Activated naive CD8-positive, alpha-beta T cell treated with anti-CD3 and anti-CD28 coated beads for 36 hours (primary cell): ENCODE data around the gene GTF3C1. TPM values are rescaled to one million over a fixed set of nuclear protein-coding genes. Genes with fewer than 3 reads are reported as not detected.
"Not testable (repeated sequence)": the region's sequence is repeated elsewhere in the genome, so short reads cannot be mapped to it uniquely, and the experiment has no call there.

Source experiments
- DNase-seq: peaks from one replicate; pipeline ENCODE4 v3.0.0; 2021
- H3K27ac Mint-ChIP-seq: one replicate; pipeline ENCODE4 v1.8.0; 2022; ENCODE audit warnings: mild to moderate bottlenecking, moderate library complexity, mixed read lengths
- H3K27me3 Mint-ChIP-seq: one replicate; pipeline ENCODE4 v1.8.0; 2022; ENCODE audit warnings: mild to moderate bottlenecking, mixed read lengths
- H3K36me3 Mint-ChIP-seq: one replicate; pipeline ENCODE4 v1.8.0; 2021; ENCODE audit warnings: mild to moderate bottlenecking, mixed read lengths
- H3K4me1 Mint-ChIP-seq: one replicate; pipeline ENCODE4 v1.8.0; 2021; ENCODE audit warnings: mixed read lengths
- H3K4me3 Mint-ChIP-seq: one replicate; pipeline ENCODE4 v1.8.0; 2022; ENCODE audit warnings: mild to moderate bottlenecking, moderate library complexity, mixed read lengths
- H3K9me3 Mint-ChIP-seq: one replicate; pipeline ENCODE4 v1.8.0; 2022; ENCODE audit warnings: mixed read lengths
- total RNA-seq, 2 experiments: library from RNA; stranded (reverse); gene quantifications; one replicate each; pipeline ENCODE4 v1.2.3, GENCODE V29; 2021

The GTF3C1 gene
- total RNA-seq, 2 experiments from 2014 or later: 49.7 to 52.0 TPM

- no peak for DNase-seq
- Mint-ChIP-seq H3K27me3 (no peaks in the 10 kb centered on the region), H3K4me3 (no peak overlapping the region), H3K9me3 (no peaks in the 10 kb centered on the region), H3K27ac (no peak overlapping the region), H3K4me1 (peaks cover 48% of the 10 kb centered on the region), H3K36me3 (peaks cover 34% of the 10 kb centered on the region)
These were observed 88.1 kb downstream of the GTF3C1 start for GRCh38 chr16:27461483-27462171.

- H3K36me3 Mint-ChIP-seq: peaks cover 27% of the 10 kb centered on the region
- no peaks in the 10 kb centered on the region for H3K27me3 Mint-ChIP-seq
- DNase-seq: no peak
- H3K4me1 Mint-ChIP-seq: peaks cover 50% of the 10 kb centered on the region
- no peak overlapping the region for H3K27ac Mint-ChIP-seq
- no peak overlapping the region for H3K4me3 Mint-ChIP-seq
- no peaks in the 10 kb centered on the region for H3K9me3 Mint-ChIP-seq
These were observed 88.8 kb downstream of the GTF3C1 start for GRCh38 chr16:27460663-27461482.

DNA sequence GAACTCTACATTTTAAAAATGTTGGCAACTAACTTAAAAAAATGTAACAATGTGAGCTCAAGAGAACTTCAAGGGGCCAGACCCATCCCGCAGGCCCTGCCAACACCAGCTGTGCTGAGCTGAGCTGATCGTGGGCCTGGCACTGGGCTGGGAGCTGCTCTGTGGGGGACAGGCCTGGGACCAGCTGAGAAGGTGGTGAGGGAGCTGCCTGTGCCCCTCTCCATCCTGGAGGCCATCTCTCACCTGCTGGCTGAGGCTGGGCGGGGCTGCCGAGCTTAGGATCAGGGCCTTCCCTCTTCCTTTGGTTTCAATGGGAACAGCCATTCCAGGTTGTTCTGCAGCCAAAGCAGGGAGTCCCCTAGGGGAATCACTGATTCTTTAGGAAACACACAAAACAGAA, 89.5 kb downstream of the GTF3C1 start:
- Mint-ChIP-seq H3K4me3 (no peak overlapping the region), H3K4me1 (peaks cover 53% of the 10 kb centered on the region), H3K27me3 (no peaks in the 10 kb centered on the region), H3K36me3 (peaks cover 22% of the 10 kb centered on the region), H3K27ac (no peak overlapping the region), H3K9me3 (no peaks in the 10 kb centered on the region)
- DNase-seq: no peak

DNA sequence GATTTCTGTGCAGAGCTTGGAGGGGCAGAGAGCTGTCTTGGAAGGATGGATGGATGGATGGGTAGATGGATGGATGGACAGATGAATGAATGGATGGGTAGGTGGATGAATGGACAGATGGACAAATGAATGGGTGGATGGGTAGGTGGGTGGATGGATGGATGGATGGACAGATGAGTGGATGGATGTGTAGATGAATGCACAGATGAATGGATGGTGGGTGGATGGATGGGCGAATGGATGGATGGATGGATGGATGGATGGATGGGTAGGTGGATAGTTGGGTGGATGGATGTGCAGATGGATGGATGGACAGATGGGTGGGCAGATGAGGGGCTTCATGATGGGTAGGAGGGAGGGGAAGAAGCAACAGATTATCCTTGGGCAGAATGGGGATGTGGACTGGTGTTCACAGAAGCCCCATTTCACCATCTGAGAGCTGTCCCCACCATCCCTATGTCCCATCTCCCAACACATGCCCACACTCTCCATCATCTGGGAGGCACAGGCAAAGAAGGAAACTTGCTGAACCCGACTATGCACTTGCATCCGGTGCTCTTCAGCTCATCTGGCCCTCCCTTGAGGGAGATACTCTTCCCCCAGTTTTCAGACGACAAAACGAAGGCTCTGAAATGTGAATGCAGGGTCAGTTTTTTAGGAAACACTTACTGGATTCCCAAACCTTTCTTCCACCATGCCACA, 90.6 kb downstream of the GTF3C1 start:
- Mint-ChIP-seq H3K9me3 (no peaks in the 10 kb centered on the region), H3K27ac (no peak overlapping the region), H3K4me3 (no peak overlapping the region), H3K4me1 (peaks cover 58% of the 10 kb centered on the region), H3K36me3 (peaks cover 16% of the 10 kb centered on the region), H3K27me3 (no peaks in the 10 kb centered on the region)
- DNase-seq: no peak

- no peaks in the 10 kb centered on the region for H3K27me3 Mint-ChIP-seq
- no peak overlapping the region for H3K27ac Mint-ChIP-seq
- no peak overlapping the region for H3K4me3 Mint-ChIP-seq
- peaks cover 57% of the 10 kb centered on the region for H3K4me1 Mint-ChIP-seq
- no peak for DNase-seq
- H3K36me3 Mint-ChIP-seq: peaks cover 17% of the 10 kb centered on the region
- H3K9me3 Mint-ChIP-seq: peaks cover 5% of the 10 kb centered on the region
These were observed 91.5 kb downstream of the GTF3C1 start for GRCh38 chr16:27458258-27458657.

DNA sequence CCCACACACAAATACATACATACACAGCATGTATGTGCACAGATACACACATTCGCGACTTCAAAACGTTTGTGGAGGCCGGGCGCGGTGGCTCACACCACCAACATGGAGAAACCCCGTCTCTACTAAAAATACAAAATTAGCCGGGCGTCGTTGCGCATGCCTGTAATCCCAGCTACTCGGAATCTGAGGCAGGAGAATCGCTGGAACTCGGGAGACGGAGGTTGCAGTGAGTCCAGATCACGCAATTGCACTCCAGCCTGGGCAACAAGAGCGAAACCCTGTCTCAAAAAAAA, 92.2 kb downstream of the GTF3C1 start:
- H3K27me3 Mint-ChIP-seq, H3K27ac Mint-ChIP-seq: not testable (repeated sequence)

GRCh38 chr16:27455700-27456099, 94.0 kb downstream of the GTF3C1 start:
- Mint-ChIP-seq H3K27me3 (no peaks in the 10 kb centered on the region), H3K27ac (peak overlapping the region; percentile 96), H3K9me3 (peaks cover 15% of the 10 kb centered on the region), H3K36me3 (peaks cover 41% of the 10 kb centered on the region), H3K4me3 (peak overlapping the region; percentile 12), H3K4me1 (peaks cover 70% of the 10 kb centered on the region)
- no peak for DNase-seq

More for the DNA sequence above, 92.2 kb downstream of the GTF3C1 start:
- peaks cover 23% of the 10 kb centered on the region for H3K36me3 Mint-ChIP-seq
- H3K4me1 Mint-ChIP-seq: peaks cover 57% of the 10 kb centered on the region
- not testable (repeated sequence) for H3K4me3 Mint-ChIP-seq, H3K9me3 Mint-ChIP-seq, DNase-seq

GRCh38 chr16:27453494-27453825, 96.3 kb downstream of the GTF3C1 start:
- peak overlapping the region; percentile 96 for H3K27ac Mint-ChIP-seq
- H3K36me3 Mint-ChIP-seq: peaks cover 57% of the 10 kb centered on the region
- H3K27me3 Mint-ChIP-seq: no peaks in the 10 kb centered on the region
- DNase-seq: no peak
- peaks cover 20% of the 10 kb centered on the region for H3K9me3 Mint-ChIP-seq
- H3K4me1 Mint-ChIP-seq: peaks cover 85% of the 10 kb centered on the region
- no peak overlapping the region for H3K4me3 Mint-ChIP-seq

DNA sequence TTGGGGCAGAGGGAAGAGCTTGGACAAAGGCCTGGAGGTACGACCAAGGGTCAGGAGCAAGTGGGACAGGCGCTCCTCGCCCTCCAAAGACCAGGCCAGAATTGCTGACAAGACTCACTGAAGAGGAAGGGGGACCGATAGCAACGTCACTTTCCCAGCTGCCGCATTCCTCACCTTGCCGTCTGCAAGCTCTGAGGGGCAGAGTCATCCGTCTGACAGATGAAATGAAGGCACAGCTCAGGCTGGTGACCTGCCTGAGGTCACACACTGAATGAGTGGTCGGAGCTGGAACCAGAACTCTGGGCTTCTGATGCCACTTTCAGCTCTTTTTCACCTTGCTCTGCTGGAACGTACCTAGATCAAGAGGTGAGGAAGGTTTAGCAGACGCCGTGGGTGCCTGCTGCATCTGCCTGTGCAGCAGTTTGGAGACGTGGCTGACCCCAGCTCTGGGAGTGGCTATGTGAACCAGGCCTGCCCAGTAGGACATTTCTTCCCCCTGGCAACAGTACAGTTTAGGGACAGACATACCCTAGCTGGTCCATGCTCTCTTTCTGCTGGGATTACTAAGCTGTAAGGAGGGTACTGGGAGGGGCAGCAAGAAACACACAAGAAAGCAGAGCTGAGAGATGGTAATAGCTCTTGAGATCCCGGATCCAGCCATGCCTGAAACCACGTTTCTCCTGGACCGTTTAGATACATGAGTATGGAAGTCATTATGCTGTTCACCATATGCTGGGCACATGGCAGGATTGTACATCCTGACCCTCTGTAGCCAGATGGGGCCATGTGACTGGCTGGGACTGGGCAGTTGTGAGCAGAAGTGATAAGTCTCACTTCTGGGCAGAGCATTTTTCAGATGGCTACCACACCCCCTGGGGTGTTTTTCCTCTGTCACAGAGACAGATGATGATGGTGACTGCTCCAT, 96.9 kb downstream of the GTF3C1 start:
- DNase-seq: no peak
- no peaks in the 10 kb centered on the region for H3K27me3 Mint-ChIP-seq
- H3K27ac Mint-ChIP-seq: peak overlapping the region; percentile 96
- peaks cover 61% of the 10 kb centered on the region for H3K36me3 Mint-ChIP-seq
- peak overlapping the region; percentile 20 for H3K4me3 Mint-ChIP-seq
- peaks cover 91% of the 10 kb centered on the region for H3K4me1 Mint-ChIP-seq
- peaks cover 20% of the 10 kb centered on the region for H3K9me3 Mint-ChIP-seq

- Mint-ChIP-seq H3K36me3 (peaks cover 84% of the 10 kb centered on the region), H3K4me1 (peaks cover 92% of the 10 kb centered on the region), H3K4me3 (peak overlapping the region; percentile 60), H3K27me3 (no peaks in the 10 kb centered on the region), H3K27ac (peak overlapping the region; percentile 96), H3K9me3 (peaks cover 24% of the 10 kb centered on the region)
- no peak for DNase-seq
These were observed 99.5 kb downstream of the GTF3C1 start for GRCh38 chr16:27450196-27450549.

DNA sequence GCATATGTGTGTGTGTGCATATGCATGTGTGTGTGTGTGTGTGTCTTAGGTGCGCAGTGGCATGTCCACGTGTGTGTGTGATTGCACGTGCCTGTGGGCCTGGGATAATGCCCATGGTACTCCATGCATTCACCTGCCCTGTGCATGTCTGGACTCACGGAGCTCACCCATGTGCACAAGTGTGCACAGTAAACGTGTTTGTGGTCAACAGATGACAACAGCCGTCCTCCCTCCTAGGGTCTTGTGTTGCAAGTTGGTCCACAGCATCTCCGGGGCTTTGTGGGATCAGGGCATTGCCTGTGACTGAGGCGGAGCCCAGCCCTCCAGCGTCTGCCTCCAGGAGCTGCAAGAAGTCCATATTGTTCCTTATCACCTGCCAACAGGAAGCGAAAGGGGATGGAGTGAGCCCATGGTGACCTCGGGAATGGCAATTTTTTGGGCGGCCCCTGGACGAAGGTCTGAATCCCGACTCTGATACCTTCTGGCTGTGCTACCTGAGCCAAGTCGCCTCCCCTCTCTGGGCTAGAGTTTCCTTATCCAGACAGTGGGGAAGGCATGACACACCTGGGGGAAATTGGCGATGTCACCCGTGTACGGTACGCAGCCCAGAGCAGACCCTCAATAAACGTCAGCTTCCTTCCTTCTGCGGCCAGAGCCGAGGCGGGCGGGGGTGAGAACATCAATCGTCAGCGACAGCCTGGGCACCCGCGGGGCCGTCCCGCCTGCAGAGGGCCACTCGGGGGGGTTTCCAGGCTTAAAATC, 100.1 kb downstream of the GTF3C1 start:
- Mint-ChIP-seq H3K27me3 (no peaks in the 10 kb centered on the region), H3K4me1 (peaks cover 92% of the 10 kb centered on the region), H3K27ac (peak overlapping the region; percentile 96), H3K36me3 (peaks cover 90% of the 10 kb centered on the region), H3K9me3 (peaks cover 24% of the 10 kb centered on the region), H3K4me3 (peak overlapping the region; percentile 60)
- DNase-seq: peak; percentile 94

- Mint-ChIP-seq H3K9me3 (peaks cover 21% of the 10 kb centered on the region), H3K27me3 (no peaks in the 10 kb centered on the region), H3K27ac (peak overlapping the region; percentile 96), H3K4me3 (no peak overlapping the region), H3K4me1 (peaks cover 92% of the 10 kb centered on the region), H3K36me3 (peaks cover 95% of the 10 kb centered on the region)
- DNase-seq: no peak
These were observed 100.9 kb downstream of the GTF3C1 start for GRCh38 chr16:27448532-27449433.

DNA sequence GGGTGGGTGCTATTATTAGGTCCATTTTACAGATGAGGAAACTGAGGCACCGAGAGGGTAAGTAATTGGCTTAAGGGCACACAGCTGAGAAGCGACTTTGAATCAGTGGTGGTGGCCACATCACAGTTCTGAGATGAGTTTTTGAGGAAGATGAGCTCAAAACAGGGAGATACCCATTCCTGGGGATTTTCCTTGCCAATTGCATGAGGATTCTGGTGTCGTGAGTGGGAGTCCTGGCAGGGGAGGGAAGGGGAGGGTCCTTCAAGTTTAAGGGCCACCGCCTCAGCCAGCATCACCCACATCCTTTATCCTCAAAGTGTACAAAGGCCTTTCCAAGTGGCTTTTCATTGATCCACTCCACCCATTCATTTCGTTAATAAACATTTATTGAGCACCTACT, 102.4 kb downstream of the GTF3C1 start:
- Mint-ChIP-seq H3K4me1 (peaks cover 87% of the 10 kb centered on the region), H3K4me3 (no peak overlapping the region), H3K27ac (peak overlapping the region; percentile 96), H3K9me3 (peaks cover 14% of the 10 kb centered on the region), H3K27me3 (no peaks in the 10 kb centered on the region), H3K36me3 (peaks cover 95% of the 10 kb centered on the region)
- DNase-seq: no peak
